ENCODE data around the gene HOXA5. TPM values are rescaled to one million over a fixed set of nuclear protein-coding genes. Genes with fewer than 3 reads are reported as not detected.

Gene HOXA5
- total and polyA plus RNA-seq, 5 donors from 2014 or later: not detected

GRCh38 chr7:27132978-27133377 lies 10.5 kb downstream of the HOXA5 start:
- Histone ChIP-seq H3K27ac (ENCODE audit: insufficient read depth, low read length, poor library complexity, severe bottlenecking) (no peak overlapping the region), H3K27me3 (ENCODE audit: control insufficient read depth, insufficient read depth, low read length) (peaks cover 39% of the 10 kb centered on the region), H3K4me1 (ENCODE audit: control insufficient read depth, insufficient read depth, low read length, poor library complexity, severe bottlenecking) (peaks cover 3% of the 10 kb centered on the region), H3K4me3 (ENCODE audit: low read depth, low read length) (no peak overlapping the region), H3K9me3 (ENCODE audit: control insufficient read depth in 2 of 2, low read length in 2 of 2) (no peaks in the 10 kb centered on the region), H3K36me3 (ENCODE audit: control insufficient read depth, insufficient read depth, low read length) (no peaks in the 10 kb centered on the region)
- H3K9me3 Mint-ChIP-seq: peaks cover 0 to 2% (median 0%) of the 10 kb centered on the region in 7 donors
- H3K27ac Mint-ChIP-seq: no peak overlapping the region
- no peak for DNase-seq
- peaks cover 0 to 7% (median 0%) of the 10 kb centered on the region in 4 donors for H3K4me1 Mint-ChIP-seq
- peaks cover 74% of the 10 kb centered on the region for H3K27me3 Mint-ChIP-seq
- no peak for ATAC-seq (ENCODE audit: low read depth in 2 of 2)
- H3K4me3 Mint-ChIP-seq: no peak overlapping the region
- no peaks in the 10 kb centered on the region for H3K36me3 Mint-ChIP-seq

GRCh38 chr7:27132214-27132613 lies 11.3 kb downstream of the HOXA5 start:
- ATAC-seq (ENCODE audit: low read depth in 2 of 2): no peak
- no peaks in the 10 kb centered on the region for H3K9me3 ChIP-seq (ENCODE audit: control insufficient read depth in 2 of 2, low read length in 2 of 2)
- peaks cover 72% of the 10 kb centered on the region for H3K27me3 Mint-ChIP-seq
- H3K9me3 Mint-ChIP-seq: peaks cover 0 to 4% (median 0%) of the 10 kb centered on the region in 7 donors
- peak overlapping the region in 2 of 4 donors; percentile 7 to 57 for H3K4me3 Mint-ChIP-seq
- H3K27ac Mint-ChIP-seq: no peak overlapping the region
- H3K27me3 ChIP-seq (ENCODE audit: control insufficient read depth, insufficient read depth, low read length): peaks cover 40% of the 10 kb centered on the region
- no peaks in the 10 kb centered on the region for H3K36me3 ChIP-seq (ENCODE audit: control insufficient read depth, insufficient read depth, low read length)
- no peak for DNase-seq
- H3K27ac ChIP-seq (ENCODE audit: insufficient read depth, low read length, poor library complexity, severe bottlenecking): no peak overlapping the region
- H3K4me1 Mint-ChIP-seq: peaks cover 0 to 7% (median 0%) of the 10 kb centered on the region in 4 donors
- H3K4me1 ChIP-seq (ENCODE audit: control insufficient read depth, insufficient read depth, low read length, poor library complexity, severe bottlenecking): peaks cover 3% of the 10 kb centered on the region
- no peak overlapping the region for H3K4me3 ChIP-seq (ENCODE audit: low read depth, low read length)
- H3K36me3 Mint-ChIP-seq: no peaks in the 10 kb centered on the region

- Histone ChIP-seq H3K4me1 (ENCODE audit: control insufficient read depth, insufficient read depth, low read length, poor library complexity, severe bottlenecking) (peaks cover 3% of the 10 kb centered on the region), H3K4me3 (ENCODE audit: low read depth, low read length) (peak overlapping the region; percentile 43), H3K27ac (ENCODE audit: insufficient read depth, low read length, poor library complexity, severe bottlenecking) (no peak overlapping the region), H3K9me3 (ENCODE audit: control insufficient read depth in 2 of 2, low read length in 2 of 2) (no peaks in the 10 kb centered on the region), H3K27me3 (ENCODE audit: control insufficient read depth, insufficient read depth, low read length) (peaks cover 41% of the 10 kb centered on the region), H3K36me3 (ENCODE audit: control insufficient read depth, insufficient read depth, low read length) (no peaks in the 10 kb centered on the region)
- Mint-ChIP-seq H3K27me3 (peaks cover 66% of the 10 kb centered on the region), H3K27ac (no peak overlapping the region), H3K9me3 (peaks cover 0 to 4% (median 0%) of the 10 kb centered on the region in 7 donors), H3K4me3 (peak overlapping the region; percentile 49 to 90 (median 70)), H3K4me1 (peaks cover 0 to 7% (median 0%) of the 10 kb centered on the region in 4 donors), H3K36me3 (no peaks in the 10 kb centered on the region)
- ATAC-seq (ENCODE audit: low read depth in 2 of 2) (no peak), DNase-seq (no peak)
Measured at GRCh38 chr7:27131390-27131819, 12.1 kb downstream of the HOXA5 start.

DNA sequence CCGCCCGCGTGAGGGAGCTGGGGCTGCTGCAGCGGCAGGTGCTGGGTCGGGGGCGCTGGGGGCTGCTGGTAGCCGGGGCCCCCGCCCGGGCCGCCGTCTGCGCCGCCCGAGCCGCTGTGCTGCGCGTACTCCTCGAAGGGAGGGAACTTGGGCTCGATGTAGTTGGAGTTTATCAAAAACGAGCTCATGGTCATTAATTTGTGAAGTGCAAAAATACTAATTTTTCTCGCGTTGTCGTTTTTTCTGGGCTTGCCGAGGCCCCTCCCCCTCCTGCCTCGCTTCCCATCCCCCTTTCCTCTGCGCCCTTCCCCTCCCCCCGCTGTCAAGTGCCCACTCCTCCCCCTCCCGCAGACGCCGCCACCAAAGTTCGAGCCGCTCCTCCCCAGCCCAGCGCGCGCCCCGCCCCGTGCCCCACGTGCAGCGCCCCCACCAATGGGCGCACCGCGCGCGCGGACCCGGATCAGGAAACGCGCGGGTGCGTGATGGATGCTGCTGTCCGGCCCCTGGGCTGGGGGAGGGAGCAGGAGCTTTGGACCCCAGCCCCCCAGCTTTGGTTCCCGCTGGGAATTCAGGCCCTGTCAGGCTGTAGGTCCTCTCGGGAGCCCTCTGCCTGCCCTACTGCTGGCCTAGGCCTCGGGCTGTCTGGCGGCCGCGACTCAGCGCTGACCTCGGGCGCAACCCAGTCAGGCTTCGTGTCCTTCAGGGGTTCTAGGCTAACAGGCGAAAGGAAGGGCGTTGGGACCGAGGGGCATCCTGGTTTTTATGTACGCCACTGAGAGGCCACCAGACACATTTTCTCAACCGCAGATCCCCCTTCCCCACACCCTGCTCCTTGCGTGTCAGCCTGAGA lies 12.7 kb downstream of the HOXA5 start, which contains the start of gene HOXA4:
TSS of gene HOXA4 (minus strand) at position 218 of the 850 bp plus-strand sequence. CDS start at position 194, 24 bp downstream.
- H3K27ac Mint-ChIP-seq: peak within 1 kb of the TSS in 1 of 3 donors; percentile 78

GRCh38 chr7:27129729-27130539 lies 13.5 kb downstream of the HOXA5 start:
- Mint-ChIP-seq H3K27me3 (peaks cover 66% of the 10 kb centered on the region), H3K36me3 (no peaks in the 10 kb centered on the region), H3K4me3 (peak overlapping the region in 3 of 4 donors; percentile 23 to 77 (median 61)), H3K27ac (no peak overlapping the region), H3K4me1 (peaks cover 0 to 7% (median 0%) of the 10 kb centered on the region in 4 donors), H3K9me3 (peaks cover 0 to 4% (median 0%) of the 10 kb centered on the region in 7 donors)
- no peak overlapping the region for H3K4me3 ChIP-seq (ENCODE audit: low read depth, low read length)
- no peak overlapping the region for H3K27ac ChIP-seq (ENCODE audit: insufficient read depth, low read length, poor library complexity, severe bottlenecking)
- ATAC-seq (ENCODE audit: low read depth in 2 of 2): peak in 1 of 2 donors; percentile 7
- H3K9me3 ChIP-seq (ENCODE audit: control insufficient read depth in 2 of 2, low read length in 2 of 2): no peaks in the 10 kb centered on the region
- H3K4me1 ChIP-seq (ENCODE audit: control insufficient read depth, insufficient read depth, low read length, poor library complexity, severe bottlenecking): peaks cover 3% of the 10 kb centered on the region
- no peak for DNase-seq
- H3K36me3 ChIP-seq (ENCODE audit: control insufficient read depth, insufficient read depth, low read length): no peaks in the 10 kb centered on the region
- peaks cover 29% of the 10 kb centered on the region for H3K27me3 ChIP-seq (ENCODE audit: control insufficient read depth, insufficient read depth, low read length)

More for the DNA sequence above, 12.7 kb downstream of the HOXA5 start, which contains the start of gene HOXA4:
- H3K36me3 Mint-ChIP-seq: no peaks in the 10 kb centered on the region
- peaks cover 66% of the 10 kb centered on the region for H3K27me3 Mint-ChIP-seq
- H3K4me1 ChIP-seq (ENCODE audit: control insufficient read depth, insufficient read depth, low read length, poor library complexity, severe bottlenecking): peaks cover 3% of the 10 kb centered on the region
- H3K27me3 ChIP-seq (ENCODE audit: control insufficient read depth, insufficient read depth, low read length): peaks cover 35% of the 10 kb centered on the region
- peak within 1 kb of the TSS; percentile 43 for H3K4me3 ChIP-seq (ENCODE audit: low read depth, low read length)
- peaks cover 0 to 7% (median 0%) of the 10 kb centered on the region in 4 donors for H3K4me1 Mint-ChIP-seq
- peaks cover 0 to 4% (median 0%) of the 10 kb centered on the region in 7 donors for H3K9me3 Mint-ChIP-seq
- peak within 1 kb of the TSS; percentile 53 for H3K27ac ChIP-seq (ENCODE audit: insufficient read depth, low read length, poor library complexity, severe bottlenecking)
- peak within 1 kb of the TSS; percentile 49 to 90 (median 72) for H3K4me3 Mint-ChIP-seq
- no peaks in the 10 kb centered on the region for H3K36me3 ChIP-seq (ENCODE audit: control insufficient read depth, insufficient read depth, low read length)
- DNase-seq (peak; percentile 64 to 77 (median 75)), ATAC-seq (ENCODE audit: low read depth in 2 of 2) (peak; percentile 78 to 93)
- H3K9me3 ChIP-seq (ENCODE audit: control insufficient read depth in 2 of 2, low read length in 2 of 2): no peaks in the 10 kb centered on the region

- no peak for ATAC-seq (ENCODE audit: low read depth in 2 of 2)
- peaks cover 3% of the 10 kb centered on the region for H3K4me1 ChIP-seq (ENCODE audit: control insufficient read depth, insufficient read depth, low read length, poor library complexity, severe bottlenecking)
- no peaks in the 10 kb centered on the region for H3K36me3 ChIP-seq (ENCODE audit: control insufficient read depth, insufficient read depth, low read length)
- H3K9me3 ChIP-seq (ENCODE audit: control insufficient read depth in 2 of 2, low read length in 2 of 2): no peaks in the 10 kb centered on the region
- no peak overlapping the region for H3K4me3 ChIP-seq (ENCODE audit: low read depth, low read length)
- no peak overlapping the region for H3K27ac ChIP-seq (ENCODE audit: insufficient read depth, low read length, poor library complexity, severe bottlenecking)
- Mint-ChIP-seq H3K36me3 (no peaks in the 10 kb centered on the region), H3K27me3 (peaks cover 63% of the 10 kb centered on the region), H3K27ac (peak overlapping the region in 1 of 3 donors; percentile 80), H3K4me1 (peaks cover 0 to 7% (median 0%) of the 10 kb centered on the region in 4 donors), H3K9me3 (peaks cover 0 to 4% (median 0%) of the 10 kb centered on the region in 7 donors), H3K4me3 (peak overlapping the region; percentile 23 to 77 (median 62))
- H3K27me3 ChIP-seq (ENCODE audit: control insufficient read depth, insufficient read depth, low read length): peaks cover 24% of the 10 kb centered on the region
- DNase-seq: no peak
Measured at GRCh38 chr7:27128776-27129728, 14.4 kb downstream of the HOXA5 start.
